Measurements from ENCODE around the gene HNRNPR. TPM values are rescaled to one million over a fixed set of nuclear protein-coding genes. Genes with fewer than 3 reads are reported as not detected.

Gene HNRNPR
- total and polyA plus RNA-seq, 9 of the 15 experiments (the other 6 are each of a cell fraction or from before 2014, with no cell fraction given): 80.9 to 372 (median 301) TPM

DNA sequence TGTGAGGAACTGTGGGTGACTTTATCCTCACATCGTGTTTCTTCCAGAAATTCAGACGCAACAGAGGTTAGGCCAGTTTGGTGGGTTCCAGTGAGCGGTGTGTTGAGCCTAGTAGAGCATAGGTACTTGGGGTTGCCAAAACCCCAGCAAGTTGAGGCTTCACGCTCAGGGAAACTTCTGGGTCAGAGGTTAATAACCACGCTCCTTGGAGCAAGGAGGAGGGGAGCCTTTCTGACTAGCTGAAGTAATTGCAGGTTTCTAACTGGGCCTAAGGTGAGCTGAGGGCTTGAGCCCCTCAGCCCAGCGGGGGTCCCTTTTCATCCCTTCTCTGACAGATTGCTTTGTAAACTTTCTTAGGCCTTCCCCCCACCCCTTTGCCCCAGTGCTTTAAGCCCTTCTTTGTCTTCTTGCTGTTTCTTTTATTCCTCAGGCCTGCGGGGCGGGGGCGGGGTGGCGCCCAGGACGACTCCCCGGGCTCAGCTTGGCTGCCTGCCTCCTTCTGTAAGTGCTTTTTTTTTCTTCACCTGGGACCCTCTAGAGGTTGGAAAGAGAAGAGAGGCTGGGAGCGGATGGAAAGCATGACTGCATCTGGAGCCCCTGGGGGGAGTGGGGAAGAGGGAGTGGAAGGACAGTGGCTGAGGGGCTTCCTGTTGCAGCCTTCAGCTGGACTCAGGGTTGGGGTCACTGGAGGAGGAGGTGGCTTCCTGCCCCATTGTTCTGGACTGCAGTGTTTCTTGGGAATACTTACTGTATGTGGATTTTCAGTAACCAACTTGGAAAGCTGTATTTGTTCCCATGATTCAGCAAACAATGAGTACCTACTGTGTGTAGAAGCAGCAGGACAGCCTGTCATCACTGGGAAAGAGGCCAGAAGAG is 26.9 kb upstream of the HNRNPR start (continued):
- no peak for TF ChIP-seq SRSF9 (IDR thresholded peaks at IDR 0.05; ENCODE audit: borderline replicate concordance, low read depth, low read length)
- no peak for TF ChIP-seq ZBTB1 (CRISPR knock-in tag; IDR thresholded peaks at IDR 0.05; ENCODE audit: borderline replicate concordance, low read depth)
- TF ChIP-seq CBX8 (IDR thresholded peaks at IDR 0.05; ENCODE audit: borderline replicate concordance, extremely low read depth, low read depth, low read length, poor library complexity, severe bottlenecking): no peak
- TF ChIP-seq, protein P1, sequence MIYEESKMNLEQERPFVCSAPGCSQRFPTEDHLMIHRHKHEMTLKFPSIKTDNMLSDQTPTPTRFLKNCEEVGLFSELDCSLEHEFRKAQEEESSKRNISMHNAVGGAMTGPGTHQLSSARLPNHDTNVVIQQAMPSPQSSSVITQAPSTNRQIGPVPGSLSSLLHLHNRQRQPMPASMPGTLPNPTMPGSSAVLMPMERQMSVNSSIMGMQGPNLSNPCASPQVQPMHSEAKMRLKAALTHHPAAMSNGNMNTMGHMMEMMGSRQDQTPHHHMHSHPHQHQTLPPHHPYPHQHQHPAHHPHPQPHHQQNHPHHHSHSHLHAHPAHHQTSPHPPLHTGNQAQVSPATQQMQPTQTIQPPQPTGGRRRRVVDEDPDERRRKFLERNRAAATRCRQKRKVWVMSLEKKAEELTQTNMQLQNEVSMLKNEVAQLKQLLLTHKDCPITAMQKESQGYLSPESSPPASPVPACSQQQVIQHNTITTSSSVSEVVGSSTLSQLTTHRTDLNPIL (CRISPR knock-in tag; IDR thresholded peaks at IDR 0.05): no peak
- TF ChIP-seq KLF10 (CRISPR knock-in tag; IDR thresholded peaks at IDR 0.05): no peak
- TF ChIP-seq POLR2B (IDR thresholded peaks at IDR 0.05; ENCODE audit: low read depth, partially characterized antibody): no peak
- TF ChIP-seq SNIP1 (IDR thresholded peaks at IDR 0.05; ENCODE audit: low read depth): no peak
- TF ChIP-seq SETDB1 (IDR thresholded peaks at IDR 0.05; ENCODE audit: low read length): no peak
- TF ChIP-seq RBBP5 (IDR thresholded peaks at IDR 0.05; ENCODE audit: borderline replicate concordance, insufficient read depth, low read length, poor library complexity, severe bottlenecking): no peak
- TF ChIP-seq, protein P2, sequence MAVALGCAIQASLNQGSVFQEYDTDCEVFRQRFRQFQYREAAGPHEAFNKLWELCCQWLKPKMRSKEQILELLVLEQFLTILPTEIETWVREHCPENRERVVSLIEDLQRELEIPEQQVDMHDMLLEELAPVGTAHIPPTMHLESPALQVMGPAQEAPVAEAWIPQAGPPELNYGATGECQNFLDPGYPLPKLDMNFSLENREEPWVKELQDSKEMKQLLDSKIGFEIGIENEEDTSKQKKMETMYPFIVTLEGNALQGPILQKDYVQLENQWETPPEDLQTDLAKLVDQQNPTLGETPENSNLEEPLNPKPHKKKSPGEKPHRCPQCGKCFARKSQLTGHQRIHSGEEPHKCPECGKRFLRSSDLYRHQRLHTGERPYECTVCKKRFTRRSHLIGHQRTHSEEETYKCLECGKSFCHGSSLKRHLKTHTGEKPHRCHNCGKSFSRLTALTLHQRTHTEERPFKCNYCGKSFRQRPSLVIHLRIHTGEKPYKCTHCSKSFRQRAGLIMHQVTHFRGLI (CRISPR knock-in tag; IDR thresholded peaks at IDR 0.05): no peak
- TF ChIP-seq ZKSCAN3 (CRISPR knock-in tag; IDR thresholded peaks at IDR 0.05): no peak
- no peak for TF ChIP-seq SMARCB1 (IDR thresholded peaks at IDR 0.05; ENCODE audit: insufficient read length, low read depth)
- TF ChIP-seq THRAP3 (IDR thresholded peaks at IDR 0.05; ENCODE audit: borderline replicate concordance): no peak
- TF ChIP-seq RFX7 (CRISPR knock-in tag; IDR thresholded peaks at IDR 0.05): no peak
- no peak for TF ChIP-seq ZSCAN29 (IDR thresholded peaks at IDR 0.05)
- TF ChIP-seq ZFP1 (CRISPR knock-in tag; IDR thresholded peaks at IDR 0.05): no peak
- TF ChIP-seq NCOA4 (IDR thresholded peaks at IDR 0.05; ENCODE audit: partially characterized antibody): no peak
- TF ChIP-seq HDAC6 (IDR thresholded peaks at IDR 0.05; ENCODE audit: low read depth, low read length): no peak
- no peak for TF ChIP-seq POLR3A (IDR thresholded peaks at IDR 0.05; ENCODE audit: borderline replicate concordance, extremely low read depth, insufficient read depth, insufficient read length)
- TF ChIP-seq OTX1 (CRISPR knock-in tag; IDR thresholded peaks at IDR 0.05): no peak
- TF ChIP-seq, protein P3, sequence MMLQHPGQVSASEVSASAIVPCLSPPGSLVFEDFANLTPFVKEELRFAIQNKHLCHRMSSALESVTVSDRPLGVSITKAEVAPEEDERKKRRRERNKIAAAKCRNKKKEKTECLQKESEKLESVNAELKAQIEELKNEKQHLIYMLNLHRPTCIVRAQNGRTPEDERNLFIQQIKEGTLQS (IDR thresholded peaks at IDR 0.05): 0 out of 2 replicates have a peak, but pooled peaks have one; percentile 18
- TF ChIP-seq, protein P3 (CRISPR knock-in tag; conservative IDR thresholded peaks at IDR 0.05): no peak
- no peak for TF ChIP-seq KHSRP (IDR thresholded peaks at IDR 0.05)
- TF ChIP-seq, protein P4, sequence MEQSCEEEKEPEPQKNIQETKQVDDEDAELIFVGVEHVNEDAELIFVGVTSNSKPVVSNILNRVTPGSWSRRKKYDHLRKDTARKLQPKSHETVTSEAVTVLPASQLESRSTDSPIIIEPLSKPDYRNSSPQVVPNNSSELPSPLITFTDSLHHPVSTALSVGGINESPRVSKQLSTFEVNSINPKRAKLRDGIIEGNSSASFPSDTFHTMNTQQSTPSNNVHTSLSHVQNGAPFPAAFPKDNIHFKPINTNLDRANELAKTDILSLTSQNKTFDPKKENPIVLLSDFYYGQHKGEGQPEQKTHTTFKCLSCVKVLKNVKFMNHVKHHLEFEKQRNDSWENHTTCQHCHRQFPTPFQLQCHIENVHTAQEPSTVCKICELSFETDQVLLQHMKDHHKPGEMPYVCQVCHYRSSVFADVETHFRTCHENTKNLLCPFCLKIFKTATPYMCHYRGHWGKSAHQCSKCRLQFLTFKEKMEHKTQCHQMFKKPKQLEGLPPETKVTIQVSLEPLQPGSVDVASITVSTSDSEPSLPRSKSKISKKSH (CRISPR knock-in tag; IDR thresholded peaks at IDR 0.05): no peak

All from K562 (cell line).